H1 (cell line): Measurements from ENCODE around the gene ZNF397. TPM values are rescaled to one million over a fixed set of nuclear protein-coding genes. Genes with fewer than 3 reads are reported as not detected.

Experiments used
- CTCF ChIA-PET: fragments of 300-600 bp; sonication (Branson Sonifier 250); formaldehyde crosslinking; loops from one replicate; lab custom pipeline; 2021; ENCODE audit not compliant: partially characterized antibody; lab: Charles Lee
- POLR2A ChIA-PET: fragments of 300-600 bp; sonication (Branson Sonifier 250); formaldehyde crosslinking; loops from one replicate; lab custom pipeline; 2021; ENCODE audit warnings: inconsistent platforms; ENCODE audit not compliant: partially characterized antibody; lab: Charles Lee
- DNase-seq, 2 experiments: peaks; one replicate each; pipeline versions ENCODE4 v3.0.0 to v3.0.0-alpha.2; 2010 to 2022; ENCODE audit warnings: low spot score in 2 of 2, low read depth in 1 of 2, mixed read lengths in 1 of 2
- FAIRE-seq: peaks from 2 replicates; lab custom pipeline; 2011; peaks lifted over from hg19 to GRCh38; lab: Jason Lieb, UNC
- H2AFZ ChIP-seq: 2 replicates; pipeline ENCODE4 v1.8.1; 2012; ENCODE audit warnings: low read length, inconsistent platforms
- H2AK5ac ChIP-seq: 2 replicates; pipeline ENCODE4 v1.6.1; 2013; ENCODE audit warnings: low read depth, low read length
- H2BK120ac ChIP-seq: replicated peaks from 2 replicates; pipeline ENCODE3; 2013; ENCODE audit warnings: low read depth, low read length, inconsistent platforms
- H2BK12ac ChIP-seq: 2 replicates; pipeline ENCODE4 v1.6.1; 2013; ENCODE audit warnings: low read depth, low read length
- H2BK15ac ChIP-seq: 2 replicates; pipeline ENCODE4 v1.6.1; 2013; ENCODE audit warnings: low read length
- H2BK20ac ChIP-seq: 2 replicates; pipeline ENCODE4 v1.6.1; 2013; ENCODE audit warnings: low read length
- H2BK5ac ChIP-seq: 2 replicates; pipeline ENCODE4 v1.6.1; 2013; ENCODE audit warnings: low read depth, low read length
- H3K14ac ChIP-seq: 2 replicates; pipeline ENCODE4 v1.6.1; 2013; ENCODE audit warnings: inconsistent platforms; ENCODE audit not compliant: insufficient read length
- H3K18ac ChIP-seq: 2 replicates; pipeline ENCODE4 v1.6.1; 2013; ENCODE audit warnings: low read length; ENCODE audit errors: extremely low read depth
- H3K23ac ChIP-seq: 2 replicates; pipeline ENCODE4 v1.6.1; 2013; ENCODE audit warnings: inconsistent platforms; ENCODE audit not compliant: insufficient read length
- H3K23me2 ChIP-seq: 2 replicates; pipeline ENCODE4 v1.6.1; 2013; ENCODE audit warnings: low read depth, low read length
- H3K27ac ChIP-seq: 2 replicates; pipeline ENCODE4 v1.6.1; 2011; ENCODE audit warnings: low read depth, low read length, inconsistent platforms
- H3K27me3 ChIP-seq, 4 experiments: replicated peaks in 1 of 4; 1 replicate in 1 of 4; 2 replicates in 3 of 4; pipeline versions ENCODE4 v1.6.1 to v1.8.1; 2011 to 2013; ENCODE audit warnings: low read length in 3 of 4, mild to moderate bottlenecking in 3 of 4, inconsistent platforms in 2 of 4, mixed read lengths in 2 of 4, moderate library complexity in 1 of 4; ENCODE audit not compliant: control insufficient read depth in 3 of 4, insufficient read depth in 3 of 4; ENCODE audit errors: extremely low read depth in 1 of 4
- H3K36me3 ChIP-seq, 4 experiments: 2 replicates each; pipeline versions ENCODE4 v1.6.1 to v1.8.1; 2011 to 2013; ENCODE audit warnings: mild to moderate bottlenecking in 4 of 4, low read length in 3 of 4, moderate library complexity in 2 of 4, control low read depth in 1 of 4, inconsistent platforms in 1 of 4; ENCODE audit not compliant: insufficient read depth in 4 of 4, control insufficient read depth in 2 of 4
- H3K4ac ChIP-seq: replicated peaks from 2 replicates; pipeline ENCODE3; 2013; ENCODE audit warnings: low read length, low read depth, mixed read lengths, inconsistent platforms; ENCODE audit not compliant: insufficient read length
- H3K4me1 ChIP-seq, 4 experiments: replicated peaks in 1 of 4; 1 replicate in 1 of 4; 2 replicates in 3 of 4; pipeline versions ENCODE4 v1.6.1 to v1.8.1; 2011 to 2013; ENCODE audit warnings: low read length in 3 of 4, inconsistent platforms in 2 of 4, mixed read lengths in 1 of 4; ENCODE audit not compliant: insufficient read depth in 4 of 4, control insufficient read depth in 3 of 4
- H3K4me2 ChIP-seq, 2 experiments: 2 replicates each; pipeline versions ENCODE4 v1.6.1 to v1.8.1; 2011 to 2013; ENCODE audit warnings: low read depth in 2 of 2, low read length in 2 of 2, control low read depth in 1 of 2, inconsistent platforms in 1 of 2, mild to moderate bottlenecking in 1 of 2; ENCODE audit not compliant: insufficient read depth in 1 of 2
- H3K4me3 ChIP-seq, 4 experiments: fragments of 200-600, 300-600 bp in 1 of 4; sonication (generic), shearing (Covaris generic), sonication (Bioruptor Twin) in 1 of 4; 2 replicates each; pipeline versions ENCODE4 v1.5.1 to v1.8.1; 2011 to 2016; ENCODE audit warnings: low read length in 4 of 4, low read depth in 3 of 4, control low read depth in 2 of 4, inconsistent platforms in 2 of 4, mild to moderate bottlenecking in 2 of 4, mixed read lengths in 1 of 4, moderate library complexity in 1 of 4; ENCODE audit not compliant: insufficient read depth in 2 of 4; ENCODE audit errors: extremely low read depth in 1 of 4
- H3K56ac ChIP-seq: replicated peaks from 2 replicates; pipeline ENCODE3; 2013; ENCODE audit warnings: low read depth, mild to moderate bottlenecking, mixed read lengths, low read length, inconsistent platforms; ENCODE audit not compliant: insufficient read length
- H3K79me1 ChIP-seq: 2 replicates; pipeline ENCODE4 v1.6.1; 2013; ENCODE audit warnings: low read depth, low read length, control low read depth
- H3K79me2 ChIP-seq, 2 experiments: 2 replicates each; pipeline versions ENCODE4 v1.6.1 to v1.8.1; 2012 to 2013; ENCODE audit warnings: low read length in 2 of 2, mild to moderate bottlenecking in 2 of 2, inconsistent platforms in 1 of 2; ENCODE audit not compliant: insufficient read depth in 2 of 2, control insufficient read depth in 1 of 2
- H3K9ac ChIP-seq, 4 experiments: replicated peaks in 1 of 4; 1 replicate in 1 of 4; 2 replicates in 3 of 4; pipeline versions ENCODE4 v1.6.1 to v1.8.1; 2011 to 2013; ENCODE audit warnings: low read depth in 3 of 4, low read length in 3 of 4, control low read depth in 2 of 4, mild to moderate bottlenecking in 2 of 4, moderate library complexity in 2 of 4, inconsistent platforms in 1 of 4; ENCODE audit errors: extremely low read depth in 1 of 4
- H3K9me3 ChIP-seq, 2 experiments: 2 replicates each; pipeline versions ENCODE4 v1.6.1 to v1.8.1; 2012 to 2013; ENCODE audit warnings: mild to moderate bottlenecking in 2 of 2, moderate library complexity in 2 of 2, control low read depth in 1 of 2, inconsistent platforms in 1 of 2, low read depth in 1 of 2, low read length in 1 of 2, mixed read lengths in 1 of 2; ENCODE audit not compliant: insufficient read depth in 2 of 2
- H4K20me1 ChIP-seq, 2 experiments: replicated peaks in 1 of 2; 2 replicates each; pipeline versions ENCODE3 to v1.8.1; 2011 to 2013; ENCODE audit warnings: inconsistent platforms in 2 of 2, low read length in 2 of 2, mild to moderate bottlenecking in 1 of 2; ENCODE audit not compliant: insufficient read depth in 2 of 2, control insufficient read depth in 1 of 2
- H4K5ac ChIP-seq: 2 replicates; pipeline ENCODE4 v1.6.1; 2013; ENCODE audit warnings: low read length, low read depth, mixed read lengths, inconsistent platforms; ENCODE audit not compliant: insufficient read length
- H4K8ac ChIP-seq: 2 replicates; pipeline ENCODE4 v1.8.0; 2013; ENCODE audit warnings: mild to moderate bottlenecking, moderate library complexity, low read length, inconsistent platforms; ENCODE audit not compliant: insufficient read depth; ENCODE audit errors: extremely low read depth
- H4K91ac ChIP-seq: replicated peaks from 2 replicates; pipeline ENCODE3; 2013; ENCODE audit warnings: low read length, mixed read lengths, inconsistent platforms; ENCODE audit not compliant: insufficient read length
- JUN ChIP-seq: IDR thresholded peaks from 2 replicates; pipeline ENCODE4 v1.6.1; 2011; ENCODE audit warnings: low read depth, mild to moderate bottlenecking, improper control_type of control experiment, low read length
- ZNF274 ChIP-seq: IDR thresholded peaks from 2 replicates; pipeline ENCODE4 v1.7.0; 2012; ENCODE audit warnings: low read length, borderline replicate concordance; ENCODE audit errors: extremely low read depth
- WGBS, 2 experiments: shearing (Covaris generic) in 1 of 2; methylation state at CpG; one replicate each; pipeline versions ENCODE4 v1.1.6 to v1.1.7; 2013 to 2015; ENCODE audit warnings: low lambda C conversion rate in 2 of 2, mixed read lengths in 2 of 2, inconsistent platforms in 1 of 2, low coverage in 1 of 2, missing lambda C conversion rate in 1 of 2; ENCODE audit not compliant: insufficient replicate concordance in 2 of 2, insufficient coverage in 1 of 2, insufficient read length in 1 of 2; ENCODE audit errors: extremely low coverage in 1 of 2, missing lambda C conversion rate in 1 of 2; 5-methylcytosine and 5-hydroxymethylcytosine counted together
- polyA plus RNA-seq, 7 experiments: library from polyadenylated mRNA; depleted of rRNA in 3 of 7; stranded (reverse) in 5 of 7; unstranded in 2 of 7; fragments of >200 nt in 5 of 7; fragments of 200-250 nt in 2 of 7; gene quantifications; 1 replicate in 5 of 7; 2 replicates in 1 of 7; 4 replicates in 1 of 7; pipeline versions ENCODE4 v1.2.1 to v1.2.3, GENCODE V29; 2011 to 2013; ENCODE audit warnings: missing spikeins in 2 of 7, mixed read lengths in 2 of 7
- total RNA-seq: library from RNA; stranded (reverse); fragmentation: NEBNext Ultra II Directional; extraction: Animal tissue kit (Norgen Biotek cat#: 25700); gene quantifications from 2 replicates; pipeline ENCODE4 v1.2.1, GENCODE V29; 2021

The ZNF397 gene
- total and polyA plus RNA-seq, 2 of the 8 experiments (the other 6 are each of a cell fraction or from before 2014, with no cell fraction given) = 9.8 to 39.5 TPM

- H2BK20ac ChIP-seq = no peak overlapping the region
- TF ChIP-seq ZNF274 (peak; percentile 91), JUN (no peak)
- no peak overlapping the region for H3K18ac ChIP-seq
- H3K9ac ChIP-seq = no peak overlapping the region
- no peak overlapping the region for H3K4me2 ChIP-seq
- no peak overlapping the region for H2BK120ac ChIP-seq
- H2BK5ac ChIP-seq = no peak overlapping the region
- POLR2A ChIA-PET = interaction anchor here (1.5 to 2.1 kb wide), 2 partner anchors 14 to 39 kb away, joined by 5 to 8 read pairs; no protein-coding TSS in a partner anchor
- CTCF ChIA-PET = interaction anchor here (0.6 to 1.5 kb wide), 2 partner anchors 75 to 105 kb away, joined by 4 to 5 read pairs; no protein-coding TSS in a partner anchor
- H3K79me2 ChIP-seq = 0 out of 4 replicates have a peak, but pooled peaks cover 0 to 10% of the 10 kb centered on the region in 2 experiments
- H3K36me3 ChIP-seq = peaks cover 0 to 61% (median 26%) of the 10 kb centered on the region in 4 experiments; a peak in 5 of 8 replicates
- peaks cover 0 to 3% (median 0%) of the 10 kb centered on the region in 4 experiments; a peak in 1 of 7 replicates for H3K27me3 ChIP-seq
- 92% methylated on average over 5 of the region's 5 CpGs; no CpG with 5 or more reads in 1 of the 2 experiments for WGBS, 2 experiments
- no peak overlapping the region for H2AK5ac ChIP-seq
- H3K23me2 ChIP-seq = no peaks in the 10 kb centered on the region; the same call in 1 of the 2 replicates
- no peak overlapping the region for H3K23ac ChIP-seq
- no peaks in the 10 kb centered on the region for H4K20me1 ChIP-seq
- H3K4me1 ChIP-seq = no peaks in the 10 kb centered on the region
- no peak overlapping the region for H4K5ac ChIP-seq
- no peak overlapping the region for H3K56ac ChIP-seq
- no peak overlapping the region for H2AFZ ChIP-seq
- no peaks in the 10 kb centered on the region for H3K79me1 ChIP-seq
- FAIRE-seq (no peak), DNase-seq (no peak)
- no peak overlapping the region for H4K8ac ChIP-seq
- H3K4ac ChIP-seq = no peak overlapping the region
- H3K4me3 ChIP-seq = no peak overlapping the region
- no peak overlapping the region for H2BK15ac ChIP-seq
- H2BK12ac ChIP-seq = no peak overlapping the region
- no peak overlapping the region for H3K14ac ChIP-seq
- H3K9me3 ChIP-seq = peaks cover 45 to 55% of the 10 kb centered on the region in 2 experiments
- H3K27ac ChIP-seq = no peak overlapping the region
- no peak overlapping the region for H4K91ac ChIP-seq
Measured at GRCh38 chr18:35306588-35307250, 65.9 kb downstream of the ZNF397 start.
